GM12878 (cell line): ENCODE data around the gene WNT7A. TPM values are rescaled to one million over a fixed set of nuclear protein-coding genes. Genes with fewer than 3 reads are reported as not detected.

Source experiments
- ATAC-seq: fragments of 200-7000 bp; cut with Tn5 transposase; 3 replicates; pipeline ENCODE4 v1.9.1; 2020; ENCODE audit warnings: mild to moderate bottlenecking, moderate library complexity
- BruUV-seq: library from RNA; stranded (reverse); fragments of 400-500 nt; replicated peaks from 2 replicates; lab custom pipeline; 2021; lab: Mats Ljungman, UMichigan
- CTCF ChIA-PET: fragments of 300-600 bp; sonication (Branson Sonifier 250); formaldehyde crosslinking; extraction: SDS; loops from one replicate; lab custom pipeline; 2021; ENCODE audit warnings: inconsistent platforms; lab: Yijun Ruan, JAX
- POLR2A ChIA-PET: fragments of 350-600 bp; formaldehyde crosslinking; extraction: SDS; loops from one replicate; lab custom pipeline; 2021; ENCODE audit warnings: inconsistent platforms; lab: Charles Lee
- RAD21 ChIA-PET: fragments of 300-600 bp; sonication (Branson Sonifier 250); formaldehyde crosslinking; loops from one replicate; lab custom pipeline; 2023; ENCODE audit warnings: antibody characterized with exemption; ENCODE audit not compliant: unreplicated experiment; lab: Charles Lee
- SMC1A ChIA-PET: fragments of 300-600 bp; sonication (Branson Sonifier 250); formaldehyde crosslinking; loops from one replicate; lab custom pipeline; 2023; ENCODE audit not compliant: unreplicated experiment, uncharacterized antibody; lab: Charles Lee
- DNase-seq: peaks from one replicate; pipeline ENCODE4 v3.0.0-alpha.2; 2011; ENCODE audit warnings: low read depth, low spot score
- FAIRE-seq: peaks from 3 replicates; lab custom pipeline; 2011; peaks lifted over from hg19 to GRCh38; lab: Jason Lieb, UNC
- H2AFZ ChIP-seq: 2 replicates; pipeline ENCODE4 v1.6.0; 2011; ENCODE audit warnings: low read depth, low read length, control low read depth; ENCODE audit not compliant: control insufficient read depth
- H3K27ac ChIP-seq: 2 replicates; pipeline ENCODE4 v1.5.1; 2011; ENCODE audit warnings: control low read depth; ENCODE audit not compliant: control insufficient read depth, insufficient read depth
- H3K27me3 ChIP-seq, 2 experiments: replicated peaks in 1 of 2; 2 replicates each; pipeline versions ENCODE4 v1.6.0 to v1.6.1; 2011; ENCODE audit warnings: low read length in 1 of 2; ENCODE audit not compliant: control insufficient read depth in 2 of 2, insufficient read depth in 2 of 2
- H3K36me3 ChIP-seq, 2 experiments: 2 replicates each; pipeline ENCODE4 v1.5.1; 2011; ENCODE audit warnings: low read length in 1 of 2; ENCODE audit not compliant: control insufficient read depth in 2 of 2, insufficient read depth in 2 of 2
- H3K4me1 ChIP-seq: 2 replicates; pipeline ENCODE4 v1.6.1; 2011; ENCODE audit warnings: mild to moderate bottlenecking, low read length, moderate library complexity, mixed read lengths; ENCODE audit not compliant: control insufficient read depth, insufficient read depth
- H3K4me2 ChIP-seq: 2 replicates; pipeline ENCODE4 v1.6.0; 2011; ENCODE audit warnings: control low read depth; ENCODE audit not compliant: control insufficient read depth, insufficient read depth
- H3K4me3 ChIP-seq: fragments of 200-600 bp; sonication (generic); 2 replicates; pipeline ENCODE4 v1.5.1; 2016
- H3K79me2 ChIP-seq: 2 replicates; pipeline ENCODE4 v1.6.0; 2011; ENCODE audit warnings: low read length; ENCODE audit not compliant: control insufficient read depth, insufficient read depth
- H3K9ac ChIP-seq: 2 replicates; pipeline ENCODE4 v1.8.0; 2011; ENCODE audit warnings: low read length, control low read depth, mixed read lengths; ENCODE audit not compliant: control insufficient read depth, insufficient read depth
- H3K9me3 ChIP-seq: replicated peaks from 3 replicates; pipeline ENCODE4 v1.5.1; 2011; ENCODE audit warnings: mild to moderate bottlenecking, low read length; ENCODE audit not compliant: control insufficient read depth, insufficient read depth
- H4K20me1 ChIP-seq: 2 replicates; pipeline ENCODE4 v1.6.0; 2011; ENCODE audit not compliant: control insufficient read depth, insufficient read depth
- ASH2L ChIP-seq: fragments of 300-600, 200-600 bp; sonication (generic); IDR thresholded peaks from 2 replicates; pipeline ENCODE4 v1.6.1; 2017; ENCODE audit warnings: low read depth, mild to moderate bottlenecking, borderline replicate concordance
- ATF7 ChIP-seq: fragments of 450-650 bp; IDR thresholded peaks from 2 replicates; pipeline ENCODE4 v1.6.1; 2016; ENCODE audit warnings: low read depth, mild to moderate bottlenecking
- BCL3 ChIP-seq: IDR thresholded peaks from 2 replicates; pipeline ENCODE4 v1.6.1; 2011; ENCODE audit warnings: borderline replicate concordance, low read depth, mild to moderate bottlenecking, moderate library complexity, low read length; ENCODE audit not compliant: insufficient read depth, poor library complexity, severe bottlenecking
- CHD4 ChIP-seq: fragments of 200-600 bp; sonication (generic); IDR thresholded peaks from 2 replicates; pipeline ENCODE4 v1.6.1; 2016; ENCODE audit warnings: mild to moderate bottlenecking
- CREM ChIP-seq: IDR thresholded peaks from 2 replicates; pipeline ENCODE4 v1.6.1; 2014; ENCODE audit warnings: antibody characterized with exemption, low read depth
- EED ChIP-seq: sonication (generic); IDR thresholded peaks from 2 replicates; pipeline ENCODE4 v1.6.1; 2016; ENCODE audit warnings: antibody characterized with exemption, low read depth
- EP300 ChIP-seq, 2 experiments: fragments of 150-350 bp in 1 of 2; IDR thresholded peaks; 2 replicates each; pipeline ENCODE4 v1.6.1; 2011 to 2012; ENCODE audit warnings: low read depth in 2 of 2, low read length in 2 of 2, borderline replicate concordance in 1 of 2, improper control_type of control experiment in 1 of 2, inconsistent platforms in 1 of 2; ENCODE audit not compliant: control insufficient read depth in 1 of 2
- ESRRA ChIP-seq: IDR thresholded peaks from 2 replicates; pipeline ENCODE4 v1.6.1; 2012; ENCODE audit warnings: mild to moderate bottlenecking, low read length, improper control_type of control experiment
- MAX ChIP-seq: IDR thresholded peaks from 2 replicates; pipeline ENCODE4 v1.6.1; 2012; ENCODE audit warnings: low read depth, low read length, improper control_type of control experiment
- PAX8 ChIP-seq: fragments of 450-650 bp; IDR thresholded peaks from 2 replicates; pipeline ENCODE4 v1.6.1; 2017; ENCODE audit warnings: mild to moderate bottlenecking, moderate library complexity
- POLR2AphosphoS2 ChIP-seq: IDR thresholded peaks from 2 replicates; pipeline ENCODE4 v1.6.1; 2011; ENCODE audit warnings: low read depth, mild to moderate bottlenecking, low read length, improper control_type of control experiment, moderate library complexity
- RBBP5 ChIP-seq: fragments of 200-600 bp; sonication (generic); conservative IDR thresholded peaks from 2 replicates; pipeline ENCODE4 v1.6.1; 2016
- RFX5 ChIP-seq: IDR thresholded peaks from 2 replicates; pipeline ENCODE4 v1.6.1; 2011; ENCODE audit warnings: low read depth, low read length, improper control_type of control experiment
- SMAD5 ChIP-seq: IDR thresholded peaks from 2 replicates; pipeline ENCODE4 v1.6.1; 2016; ENCODE audit warnings: antibody characterized with exemption, low read depth
- SMARCA5 ChIP-seq: fragments of 450-650 bp; IDR thresholded peaks from 2 replicates; pipeline ENCODE4 v1.6.1; 2017; ENCODE audit warnings: mild to moderate bottlenecking
- STAT3 ChIP-seq: IDR thresholded peaks from 2 replicates; pipeline ENCODE4 v1.6.1; 2011; ENCODE audit warnings: low read depth, low read length, improper control_type of control experiment
- SUZ12 ChIP-seq: fragments of 200-600 bp; sonication (generic); IDR thresholded peaks from one replicate; pipeline ENCODE4 v1.6.1; 2018; ENCODE audit warnings: antibody characterized with exemption, mild to moderate bottlenecking; ENCODE audit not compliant: unreplicated experiment
- WGBS: methylation state at CpG from one replicate; pipeline ENCODE4 v1.1.6; 2016; ENCODE audit warnings: low lambda C conversion rate; ENCODE audit not compliant: insufficient replicate concordance, insufficient coverage; ENCODE audit errors: missing lambda C conversion rate; 5-methylcytosine and 5-hydroxymethylcytosine counted together
- in situ Hi-C: fragments of 300-500 bp; cut with MboI; formaldehyde crosslinking; loops from 9 replicates; pipeline ENCODE4 v1.14.3; 2018; ENCODE audit warnings: mixed read lengths
- intact Hi-C: fragments of 100-400 bp; cut with micrococcal nuclease; formaldehyde crosslinking; loops from one replicate; pipeline ENCODE4 v1.14.2; 2022; ENCODE audit not compliant: unreplicated experiment
- polyA plus RNA-seq, 11 experiments: library from polyadenylated mRNA; depleted of rRNA in 4 of 11; unstranded in 6 of 11; stranded (reverse) in 5 of 11; fragments of >200 nt; fragmentation: Nextera tagmentation in 4 of 11; fragmentation: Illumina TruSeq in 1 of 11; extraction: Ambion mirVana in 4 of 11; extraction: Trizol in 1 of 11; gene quantifications; 1 replicate in 1 of 11; 2 replicates in 10 of 11; pipeline versions ENCODE4 v1.2.1 to v1.2.3, GENCODE V29; 2011 to 2016; ENCODE audit warnings: inconsistent platforms in 2 of 11, missing spikeins in 2 of 11, low read depth in 1 of 11
- total RNA-seq, 4 experiments: library from RNA; depleted of rRNA in 3 of 4; stranded (reverse); fragments of >200 nt in 3 of 4; fragmentation: Illumina TruSeq in 1 of 4; extraction: Trizol in 1 of 4; gene quantifications; 2 replicates each; pipeline versions ENCODE4 v1.2.1 to v1.2.3, GENCODE V29; 2013 to 2021

The WNT7A gene
- total and polyA plus RNA-seq, 10 of the 15 experiments (the other 5 are each of a cell fraction or from before 2014, with no cell fraction given), result 0.08 TPM; not detected in 9

- H3K4me1 ChIP-seq, result no peaks in the 10 kb centered on the region
- ATAC-seq (no peak), FAIRE-seq (no peak), DNase-seq (no peak)
- in situ Hi-C loops, result no loop called here
- H3K36me3 ChIP-seq, result no peaks in the 10 kb centered on the region
- H3K27ac ChIP-seq, result no peak overlapping the region
- no peak overlapping the region for H3K4me3 ChIP-seq
- no peak for TF ChIP-seq PAX8
- TF ChIP-seq ESRRA, result no peak
- TF ChIP-seq ASH2L, result no peak
- no peak for TF ChIP-seq CREM
- TF ChIP-seq EP300 (IDR thresholded peaks at IDR 0.05; ENCODE audit: borderline replicate concordance in 1 of 2, control insufficient read depth in 1 of 2, low read depth in 2 of 2, low read length in 2 of 2), result no peak
- no peak for TF ChIP-seq SUZ12
- no peak for TF ChIP-seq EED
- TF ChIP-seq RFX5, result no peak
- no peak for TF ChIP-seq SMAD5
- TF ChIP-seq BCL3, result no peak
- TF ChIP-seq MAX, result no peak
- no peak for TF ChIP-seq RBBP5
- no peak for TF ChIP-seq STAT3
- no peak for TF ChIP-seq POLR2AphosphoS2
- TF ChIP-seq SMARCA5, result no peak
- no peak for TF ChIP-seq CHD4
- TF ChIP-seq ATF7, result no peak
- CTCF ChIA-PET, result no interaction called here
- H4K20me1 ChIP-seq, result no peaks in the 10 kb centered on the region
- POLR2A ChIA-PET, result no interaction called here
- BruUV-seq, result no TSS peak
- intact Hi-C loops, result no loop called here
- no peaks in the 10 kb centered on the region; a peak in 2 of 4 replicates for H3K27me3 ChIP-seq
- SMC1A ChIA-PET, result no interaction called here
- 43% methylated on average over 17 of the region's 17 CpGs for WGBS
- no peak overlapping the region for H2AFZ ChIP-seq
- no peaks in the 10 kb centered on the region for H3K9me3 ChIP-seq
- RAD21 ChIA-PET, result no interaction called here
- no peak overlapping the region for H3K9ac ChIP-seq
- no peaks in the 10 kb centered on the region for H3K79me2 ChIP-seq
- H3K4me2 ChIP-seq, result no peak overlapping the region
Measured at GRCh38 chr3:13795816-13796215, 84.1 kb downstream of the WNT7A start.
